ENCODE measurements around the gene GCH1.

DNA sequence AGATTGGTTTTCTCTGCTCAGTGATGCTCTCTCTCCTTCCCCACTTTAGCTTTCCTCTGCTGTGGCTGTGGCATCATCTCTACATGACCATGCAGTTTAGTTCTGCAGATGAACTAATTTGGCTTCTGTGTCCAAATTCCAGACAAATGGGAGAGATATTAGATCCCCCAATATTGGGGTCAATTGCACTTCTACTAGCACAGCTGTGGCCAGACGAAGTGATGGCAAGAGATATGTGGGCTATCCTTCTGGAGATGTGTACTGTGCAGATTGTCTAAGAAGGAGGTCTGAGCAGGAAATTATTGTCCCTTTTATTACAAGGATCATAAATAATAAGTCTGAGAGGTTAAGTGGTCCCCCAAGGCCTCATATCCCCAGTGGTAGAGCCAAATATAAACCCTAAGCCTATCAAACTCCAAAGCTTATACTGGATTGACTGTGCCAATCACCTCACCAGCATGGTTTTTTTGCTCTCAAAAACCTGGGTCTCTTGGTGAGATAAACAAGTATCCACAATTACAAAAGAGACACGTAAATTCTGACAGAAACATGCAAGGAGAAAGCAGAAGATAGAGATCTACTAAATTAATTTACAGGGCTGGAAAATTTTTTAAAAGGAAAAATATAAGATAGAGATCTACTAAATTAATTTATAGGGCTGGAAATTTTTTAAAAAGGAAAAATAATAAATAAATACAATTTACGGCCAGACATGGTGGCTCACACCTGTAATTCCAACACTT lies 29.1 kb upstream of the GCH1 start:
- no peak for TF ChIP-seq CTCF (IDR thresholded peaks at IDR 0.05)
- TF ChIP-seq POLR2A (IDR thresholded peaks at IDR 0.05) = no peak
- no peak for TF ChIP-seq EP300 (IDR thresholded peaks at IDR 0.05)

All from ovary (tissue), 3 donors.